Peyer's patch (tissue), 4 donors: Measurements from ENCODE around the gene OR11H6.

Source experiments
- POLR2A ChIP-seq, 2 donors: fragments of 450-650 bp; IDR thresholded peaks; one replicate each; pipeline ENCODE4 v1.5.1; 2017; ENCODE audit warnings: antibody characterized with exemption in 2 of 2, mild to moderate bottlenecking in 2 of 2, moderate library complexity in 2 of 2
- TF ChIP-seq, protein P1 (sequence below), 6 experiments: fragments of 450-650 bp in 4 of 6; fragments of 200-600 bp in 2 of 6; sonication (generic) in 1 of 6; IDR thresholded peaks; one replicate each; pipeline ENCODE4 v1.5.1; 2017 to 2019; ENCODE audit warnings: antibody characterized with exemption in 6 of 6, mild to moderate bottlenecking in 3 of 6, moderate library complexity in 1 of 6

DNA sequence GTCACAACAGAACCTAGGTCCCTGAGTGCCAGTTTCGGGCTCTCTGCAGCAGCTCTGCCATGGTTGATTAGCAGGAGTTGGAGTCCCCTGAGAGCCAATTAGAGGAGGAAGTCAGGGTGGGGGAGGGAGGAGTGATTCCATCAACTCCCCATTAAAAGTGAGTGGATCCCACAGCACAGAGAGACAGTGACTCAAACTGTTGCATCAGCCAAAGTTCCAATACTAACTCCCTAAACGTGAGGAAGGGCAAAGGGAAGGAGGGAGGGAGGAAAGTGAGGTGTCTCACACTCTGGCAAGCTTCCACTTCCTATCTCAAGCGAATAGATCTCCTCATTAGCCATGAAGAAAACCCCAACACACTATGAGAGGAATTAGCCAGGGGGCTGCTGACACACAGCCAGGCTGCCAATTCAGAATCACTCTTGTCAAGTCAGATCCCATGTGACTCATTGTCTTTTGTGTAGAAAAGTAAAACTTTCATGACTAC lies 39.2 kb downstream of the OR11H6 start:
- no peak for TF ChIP-seq POLR2A (IDR thresholded peaks at IDR 0.05)
- TF ChIP-seq, protein P1, sequence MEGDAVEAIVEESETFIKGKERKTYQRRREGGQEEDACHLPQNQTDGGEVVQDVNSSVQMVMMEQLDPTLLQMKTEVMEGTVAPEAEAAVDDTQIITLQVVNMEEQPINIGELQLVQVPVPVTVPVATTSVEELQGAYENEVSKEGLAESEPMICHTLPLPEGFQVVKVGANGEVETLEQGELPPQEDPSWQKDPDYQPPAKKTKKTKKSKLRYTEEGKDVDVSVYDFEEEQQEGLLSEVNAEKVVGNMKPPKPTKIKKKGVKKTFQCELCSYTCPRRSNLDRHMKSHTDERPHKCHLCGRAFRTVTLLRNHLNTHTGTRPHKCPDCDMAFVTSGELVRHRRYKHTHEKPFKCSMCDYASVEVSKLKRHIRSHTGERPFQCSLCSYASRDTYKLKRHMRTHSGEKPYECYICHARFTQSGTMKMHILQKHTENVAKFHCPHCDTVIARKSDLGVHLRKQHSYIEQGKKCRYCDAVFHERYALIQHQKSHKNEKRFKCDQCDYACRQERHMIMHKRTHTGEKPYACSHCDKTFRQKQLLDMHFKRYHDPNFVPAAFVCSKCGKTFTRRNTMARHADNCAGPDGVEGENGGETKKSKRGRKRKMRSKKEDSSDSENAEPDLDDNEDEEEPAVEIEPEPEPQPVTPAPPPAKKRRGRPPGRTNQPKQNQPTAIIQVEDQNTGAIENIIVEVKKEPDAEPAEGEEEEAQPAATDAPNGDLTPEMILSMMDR (IDR thresholded peaks at IDR 0.05), result no peak
